ENCODE data around the gene KCNE4. TPM values are rescaled to one million over a fixed set of nuclear protein-coding genes. Genes with fewer than 3 reads are reported as not detected.

The KCNE4 gene
- total and polyA plus RNA-seq, 2 donors = 22.0 to 37.0 TPM

DNA sequence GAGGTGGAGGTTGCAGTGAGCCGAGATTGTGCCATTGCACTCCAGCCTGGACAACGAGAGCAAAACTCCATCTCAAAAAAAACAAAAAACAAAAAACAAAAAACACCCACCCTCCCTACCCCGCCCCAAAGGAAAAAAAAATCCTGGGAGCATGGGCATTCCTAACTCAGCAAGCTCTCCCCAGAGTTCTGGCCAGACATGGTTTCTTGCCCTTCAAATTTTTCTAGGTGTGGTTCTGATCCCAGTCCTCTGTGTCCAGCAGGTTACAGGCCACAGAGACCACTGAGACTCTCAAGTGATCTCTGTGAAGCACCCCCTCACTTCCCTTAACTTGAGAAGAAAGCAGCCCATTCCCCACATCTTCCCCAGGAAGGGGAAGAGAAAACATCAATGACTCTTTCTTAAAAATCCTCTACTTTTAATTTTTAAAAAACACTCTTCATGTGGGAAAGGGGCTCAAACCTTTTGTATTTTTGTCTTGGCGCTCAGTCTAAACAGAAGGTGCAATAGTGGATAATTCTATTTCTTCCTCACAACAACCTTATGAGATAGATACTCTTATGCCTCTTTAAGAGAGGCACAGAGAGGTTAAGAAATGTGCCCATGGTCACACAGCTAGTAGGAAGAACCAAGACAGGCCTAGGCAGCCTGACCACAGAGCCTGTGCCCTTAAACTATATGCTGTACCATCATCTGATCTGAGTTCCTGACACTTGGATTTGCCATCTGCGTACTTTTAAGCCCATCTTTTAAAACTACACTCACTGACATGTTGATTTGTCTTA, 6.9 kb upstream of the KCNE4 start:
- Histone ChIP-seq H3K4me1 (ENCODE audit: insufficient read depth) (no peaks in the 10 kb centered on the region), H3K36me3 (ENCODE audit: insufficient read depth) (no peaks in the 10 kb centered on the region), H3K4me3 (ENCODE audit: low read depth, low read length) (no peak overlapping the region), H3K27ac (ENCODE audit: low read depth) (no peak overlapping the region)
- WGBS = 97% methylated on average over 5 of the region's 5 CpGs
- no peak for DNase-seq (ENCODE audit: extremely low spot score)

DNA sequence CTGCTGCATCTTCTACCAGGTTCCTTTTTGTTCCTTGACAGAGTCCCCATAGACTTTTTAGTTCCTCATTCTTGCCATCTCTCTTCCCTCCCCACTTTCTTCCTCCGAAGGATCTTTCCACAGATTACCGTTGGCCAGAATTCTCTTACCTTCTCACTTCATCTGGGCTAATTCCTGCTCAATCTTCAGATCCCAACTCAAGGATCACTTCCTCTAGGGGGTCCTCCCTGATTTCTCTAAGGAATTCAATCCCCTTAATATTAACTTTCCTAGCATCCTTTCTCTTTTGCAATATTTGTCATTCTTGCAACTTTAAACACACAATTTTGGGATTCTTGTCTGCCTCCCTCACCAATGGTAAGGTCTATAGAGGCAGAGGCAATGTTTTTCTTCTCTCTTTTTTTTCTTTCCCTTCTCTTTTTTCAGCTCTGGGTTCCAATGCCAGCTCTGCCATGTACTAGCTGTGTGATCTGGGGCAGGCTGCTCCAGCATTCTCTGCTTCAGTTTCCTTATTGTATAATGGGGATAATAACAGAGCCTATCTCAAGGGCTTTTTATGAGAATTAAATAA, 5.4 kb upstream of the KCNE4 start:
- Histone ChIP-seq H3K27ac (ENCODE audit: low read depth) (no peak overlapping the region), H3K4me1 (ENCODE audit: insufficient read depth) (no peaks in the 10 kb centered on the region), H3K36me3 (ENCODE audit: insufficient read depth) (no peaks in the 10 kb centered on the region), H3K4me3 (ENCODE audit: low read depth, low read length) (no peak overlapping the region)
- WGBS = 82% methylated on average over 2 of the region's 2 CpGs
- no peak for DNase-seq (ENCODE audit: extremely low spot score)

DNA sequence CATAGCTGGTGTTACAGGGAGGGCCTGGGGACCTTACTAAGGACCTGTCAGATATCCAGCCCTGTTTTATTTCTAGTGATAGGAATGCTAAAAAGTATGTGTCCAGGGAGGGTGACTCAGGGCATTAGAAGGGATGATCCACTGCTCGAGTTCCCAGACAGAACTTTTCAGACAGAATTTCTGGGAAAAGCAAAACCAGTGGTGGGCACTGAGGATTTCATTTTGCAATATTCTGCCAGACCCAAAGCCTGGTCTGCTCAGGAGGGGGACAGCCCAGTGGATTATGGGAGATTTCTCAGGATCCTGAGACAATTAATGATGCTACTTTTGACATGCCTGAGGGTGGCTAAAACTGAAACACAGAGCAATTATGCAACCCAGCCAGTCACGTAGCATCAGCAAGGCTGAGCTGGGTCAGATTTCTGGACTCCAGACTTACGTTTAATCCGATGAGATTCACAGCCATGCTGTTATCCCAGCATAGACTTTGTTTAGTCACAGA, 4.7 kb upstream of the KCNE4 start:
- Histone ChIP-seq H3K4me3 (ENCODE audit: low read depth, low read length) (no peak overlapping the region), H3K27ac (ENCODE audit: low read depth) (no peak overlapping the region), H3K4me1 (ENCODE audit: insufficient read depth) (no peaks in the 10 kb centered on the region), H3K36me3 (ENCODE audit: insufficient read depth) (no peaks in the 10 kb centered on the region)
- no peak for DNase-seq (ENCODE audit: extremely low spot score)
- 22% methylated on average over 4 of the region's 4 CpGs for WGBS

DNA sequence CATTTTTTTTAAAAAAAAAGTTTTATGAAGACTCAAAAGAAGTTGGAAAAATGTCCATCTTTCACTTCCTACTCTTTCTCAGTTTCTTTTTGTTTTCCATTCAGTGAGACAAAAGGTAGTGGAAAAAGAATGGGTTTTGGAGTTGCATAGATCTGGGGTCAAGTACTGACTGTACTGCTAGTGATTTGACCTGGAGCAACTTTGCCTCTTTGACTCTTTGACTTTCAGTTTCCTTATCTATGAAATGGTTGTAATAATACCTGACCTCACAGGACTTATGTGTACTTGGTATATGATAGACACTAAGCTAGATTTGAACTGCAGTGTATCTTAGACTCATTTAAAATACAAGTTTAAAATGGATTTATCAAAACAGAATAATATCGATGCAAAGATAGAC, 3.5 kb upstream of the KCNE4 start:
- Histone ChIP-seq H3K27ac (ENCODE audit: low read depth) (no peak overlapping the region), H3K4me1 (ENCODE audit: insufficient read depth) (no peaks in the 10 kb centered on the region), H3K4me3 (ENCODE audit: low read depth, low read length) (no peak overlapping the region), H3K36me3 (ENCODE audit: insufficient read depth) (no peaks in the 10 kb centered on the region)
- 94% methylated on average over 1 of the region's 1 CpG for WGBS
- no peak for DNase-seq (ENCODE audit: extremely low spot score)

DNA sequence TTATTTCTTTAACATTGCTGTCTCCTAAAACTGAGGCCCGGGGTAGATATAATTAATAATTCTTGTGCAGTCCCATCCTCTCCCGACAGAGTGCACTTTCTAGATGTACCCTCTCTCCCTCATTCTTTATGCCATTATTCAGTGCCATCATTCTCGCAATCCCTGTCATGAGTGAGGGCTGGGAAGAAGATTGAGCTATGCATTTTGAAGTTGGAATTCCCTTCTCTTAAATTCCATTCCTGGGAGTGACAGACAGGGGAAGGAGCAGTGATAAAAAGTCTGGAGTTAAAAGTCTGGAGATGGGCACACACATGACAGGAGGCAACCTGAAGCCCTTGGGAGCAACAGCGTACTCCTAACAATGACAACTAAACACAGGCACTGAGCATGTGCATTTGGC, 2.6 kb upstream of the KCNE4 start:
- 96% methylated on average over 4 of the region's 4 CpGs for WGBS
- H3K27ac ChIP-seq (ENCODE audit: low read depth) = no peak overlapping the region
- no peaks in the 10 kb centered on the region for H3K4me1 ChIP-seq (ENCODE audit: insufficient read depth)
- H3K36me3 ChIP-seq (ENCODE audit: insufficient read depth) = no peaks in the 10 kb centered on the region
- no peak overlapping the region for H3K4me3 ChIP-seq (ENCODE audit: low read depth, low read length)
- no peak for DNase-seq (ENCODE audit: extremely low spot score)

DNA sequence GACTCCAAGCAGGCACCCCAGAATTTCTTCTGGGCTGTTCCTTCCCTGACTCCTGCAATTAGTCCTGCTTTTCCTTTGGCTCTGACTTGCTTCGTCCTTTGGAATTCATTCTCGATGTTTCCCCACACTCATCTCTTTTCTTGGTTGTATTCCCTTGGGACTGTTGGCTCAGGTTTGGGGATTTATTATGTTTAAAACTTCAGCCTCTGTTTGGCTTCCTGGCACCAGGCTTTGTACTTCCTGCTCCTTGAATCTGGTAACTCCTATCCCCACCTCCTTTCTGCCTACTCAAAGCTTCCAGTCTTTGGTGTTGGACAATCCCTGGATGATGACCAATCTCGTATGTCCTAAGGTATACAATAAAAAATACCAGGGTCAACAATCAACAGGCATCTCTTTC, 1.8 kb upstream of the KCNE4 start:
- Histone ChIP-seq H3K36me3 (ENCODE audit: insufficient read depth) (no peaks in the 10 kb centered on the region), H3K27ac (ENCODE audit: low read depth) (no peak overlapping the region), H3K4me3 (ENCODE audit: low read depth, low read length) (no peak overlapping the region), H3K4me1 (ENCODE audit: insufficient read depth) (no peaks in the 10 kb centered on the region)
- 42% methylated on average over 3 of the region's 3 CpGs for WGBS
- DNase-seq (ENCODE audit: extremely low spot score) = no peak

DNA sequence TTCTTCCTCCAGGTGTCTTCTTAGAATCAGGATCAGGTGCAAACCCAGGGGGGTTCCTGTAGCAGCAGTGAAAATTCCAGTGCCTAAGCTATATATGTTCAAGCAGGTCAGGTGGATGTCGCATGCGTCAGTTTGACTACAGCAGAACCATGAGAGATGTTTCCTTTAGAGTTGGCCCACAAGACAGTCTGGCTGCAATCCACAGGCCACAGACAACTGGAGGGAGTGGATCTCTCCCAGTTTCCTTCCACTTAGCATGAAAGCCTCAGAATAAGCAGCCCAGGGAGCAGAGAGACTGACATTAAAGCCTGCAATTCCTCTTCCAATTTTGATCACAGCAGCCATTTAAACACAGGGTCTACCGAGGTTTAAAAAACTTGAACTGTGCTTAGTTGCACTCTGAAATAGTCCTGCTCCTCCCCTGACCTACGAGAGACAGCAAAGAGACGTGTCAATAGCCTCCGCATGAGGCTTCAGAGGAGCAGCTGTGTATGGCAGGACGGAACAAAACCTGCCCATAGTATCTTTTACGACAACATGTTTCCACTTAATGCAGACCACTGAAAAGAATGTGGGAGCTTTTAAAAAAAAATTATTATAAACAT, 988 bp upstream of the KCNE4 start:
- DNase-seq (ENCODE audit: extremely low spot score) = no peak
- Histone ChIP-seq H3K36me3 (ENCODE audit: insufficient read depth) (no peaks in the 10 kb centered on the region), H3K4me1 (ENCODE audit: insufficient read depth) (no peaks in the 10 kb centered on the region), H3K4me3 (ENCODE audit: low read depth, low read length) (peak overlapping the region; percentile 43), H3K27ac (ENCODE audit: low read depth) (no peak overlapping the region)
- 32% methylated on average over 8 of the region's 8 CpGs for WGBS

DNA sequence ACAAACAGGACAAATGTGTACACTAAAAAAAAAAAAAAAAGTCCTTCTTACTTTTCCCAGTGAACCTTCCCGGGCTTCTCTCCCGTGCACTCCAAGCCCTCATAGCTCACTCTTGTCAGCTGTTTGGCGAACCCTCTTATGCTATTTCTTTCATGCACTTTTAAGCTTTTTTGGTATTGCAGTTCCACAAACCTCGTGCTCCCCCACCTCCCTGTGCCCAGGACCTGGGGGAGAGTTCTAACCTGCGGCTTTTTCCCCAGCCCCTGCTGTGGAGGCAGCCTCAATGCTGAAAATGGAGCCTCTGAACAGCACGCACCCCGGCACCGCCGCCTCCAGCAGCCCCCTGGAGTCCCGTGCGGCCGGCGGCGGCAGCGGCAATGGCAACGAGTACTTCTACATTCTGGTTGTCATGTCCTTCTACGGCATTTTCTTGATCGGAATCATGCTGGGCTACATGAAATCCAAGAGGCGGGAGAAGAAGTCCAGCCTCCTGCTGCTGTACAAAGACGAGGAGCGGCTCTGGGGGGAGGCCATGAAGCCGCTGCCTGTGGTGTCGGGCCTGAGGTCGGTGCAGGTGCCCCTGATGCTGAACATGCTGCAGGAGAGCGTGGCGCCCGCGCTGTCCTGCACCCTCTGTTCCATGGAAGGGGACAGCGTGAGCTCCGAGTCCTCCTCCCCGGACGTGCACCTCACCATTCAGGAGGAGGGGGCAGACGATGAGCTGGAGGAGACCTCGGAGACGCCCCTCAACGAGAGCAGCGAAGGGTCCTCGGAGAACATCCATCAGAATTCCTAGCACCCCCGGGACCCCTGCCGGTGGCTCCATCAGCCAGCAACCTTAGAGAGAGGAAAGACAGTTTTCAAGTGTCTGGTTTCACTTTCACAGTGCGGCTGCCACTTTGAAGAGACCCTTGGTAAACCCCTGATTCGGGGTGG, 826 bp downstream of the KCNE4 start:
- DNase-seq (ENCODE audit: extremely low spot score) = no peak
- peak overlapping the region; percentile 33 for H3K4me3 ChIP-seq (ENCODE audit: low read depth, low read length)
- peak overlapping the region; percentile 75 for H3K27ac ChIP-seq (ENCODE audit: low read depth)
- 43% methylated on average over 42 of the region's 42 CpGs for WGBS
- H3K4me1 ChIP-seq (ENCODE audit: insufficient read depth) = no peaks in the 10 kb centered on the region
- H3K36me3 ChIP-seq (ENCODE audit: insufficient read depth) = no peaks in the 10 kb centered on the region

DNA sequence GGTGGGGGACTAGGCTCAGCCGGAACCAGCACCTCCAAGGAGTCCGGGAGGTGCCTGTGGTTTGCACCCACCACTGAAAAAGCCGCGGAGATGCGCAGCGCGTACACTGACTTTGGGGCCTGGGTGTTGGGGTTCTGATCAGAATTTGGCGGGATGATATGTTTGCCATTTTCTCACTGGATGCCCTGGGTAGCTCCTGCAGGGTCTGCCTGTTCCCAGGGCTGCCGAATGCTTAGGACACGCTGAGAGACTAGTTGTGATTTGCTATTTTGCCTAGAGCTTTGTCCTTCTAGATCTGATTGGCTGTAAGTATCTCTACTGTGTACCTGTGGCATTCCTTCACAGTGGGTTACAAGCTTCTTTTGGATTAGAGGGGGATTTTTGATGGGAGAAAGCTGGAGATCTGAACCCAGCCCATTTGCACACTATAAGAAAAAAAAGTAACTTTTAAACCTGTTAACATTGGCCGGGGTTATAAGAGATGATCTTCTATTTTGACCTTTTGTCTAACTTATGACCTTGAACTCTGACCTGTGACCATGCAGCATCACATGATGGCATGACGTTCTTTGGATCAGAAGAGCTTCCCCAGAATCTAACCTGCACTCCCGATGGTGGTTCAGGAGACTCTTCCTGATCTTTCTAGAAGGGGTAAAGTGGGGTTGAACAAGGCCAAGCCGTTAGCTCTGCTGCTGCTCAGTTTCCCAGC, 1.6 kb downstream of the KCNE4 start:
- Histone ChIP-seq H3K4me3 (ENCODE audit: low read depth, low read length) (peak overlapping the region; percentile 33), H3K36me3 (ENCODE audit: insufficient read depth) (no peaks in the 10 kb centered on the region), H3K4me1 (ENCODE audit: insufficient read depth) (no peaks in the 10 kb centered on the region), H3K27ac (ENCODE audit: low read depth) (peak overlapping the region; percentile 75)
- no peak for DNase-seq (ENCODE audit: extremely low spot score)
- WGBS = 52% methylated on average over 14 of the region's 14 CpGs

DNA sequence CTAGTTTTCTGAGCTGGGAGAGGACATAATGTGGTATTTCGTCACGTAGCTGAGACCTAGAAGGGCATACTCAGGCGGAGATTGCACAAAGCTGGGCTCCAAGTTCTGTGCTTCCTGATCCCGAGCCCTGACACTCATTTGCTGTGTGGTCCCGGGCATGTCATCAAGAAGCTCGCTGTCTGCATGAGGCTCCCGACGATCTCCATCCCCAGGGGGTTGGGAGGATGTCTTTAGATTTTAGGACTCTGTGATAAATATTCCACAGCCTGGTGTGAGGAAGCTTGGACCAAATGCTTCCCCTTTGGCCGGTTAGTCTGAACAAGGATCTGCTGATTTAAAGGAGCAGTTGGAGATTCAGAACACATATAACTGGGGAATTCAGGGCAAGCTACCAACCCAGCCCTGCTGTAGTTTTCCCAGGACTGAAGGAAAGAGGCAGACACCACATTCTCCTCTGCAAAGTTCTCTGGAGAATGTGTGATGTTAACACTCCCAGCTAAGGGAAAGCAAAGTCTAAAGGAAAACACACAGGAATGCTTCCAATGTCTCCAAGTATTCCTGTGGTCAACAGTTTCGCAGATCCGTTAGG, 2.3 kb downstream of the KCNE4 start:
- 16% methylated on average over 11 of the region's 11 CpGs for WGBS
- Histone ChIP-seq H3K4me1 (ENCODE audit: insufficient read depth) (no peaks in the 10 kb centered on the region), H3K27ac (ENCODE audit: low read depth) (peak overlapping the region; percentile 75)

DNA sequence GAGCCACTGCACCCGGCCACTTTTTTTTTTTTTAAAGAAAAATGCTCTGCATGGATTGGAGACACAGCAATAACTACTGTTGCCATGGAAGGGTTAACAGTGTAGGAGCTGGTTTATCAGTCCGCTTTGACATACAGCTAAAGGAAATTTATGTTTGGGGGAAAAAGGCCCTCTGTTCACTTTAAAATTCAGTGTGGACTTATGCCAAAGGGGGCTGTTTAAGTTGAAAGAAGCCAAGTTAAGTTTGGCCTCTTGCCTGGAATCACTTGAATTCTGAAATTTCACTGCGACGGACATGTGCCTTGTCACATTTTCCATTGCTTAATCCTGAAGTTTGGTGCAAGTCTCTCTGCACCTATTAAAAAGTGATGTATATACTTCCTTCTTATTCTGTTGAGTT, 3.1 kb downstream of the KCNE4 start:
- WGBS = 19% methylated on average over 4 of the region's 4 CpGs
- Histone ChIP-seq H3K27ac (ENCODE audit: low read depth) (no peak overlapping the region), H3K4me1 (ENCODE audit: insufficient read depth) (no peaks in the 10 kb centered on the region), H3K4me3 (ENCODE audit: low read depth, low read length) (no peak overlapping the region), H3K36me3 (ENCODE audit: insufficient read depth) (no peaks in the 10 kb centered on the region)
- peak; percentile 80 for DNase-seq (ENCODE audit: extremely low spot score)

More for the DNA sequence above, 2.3 kb downstream of the KCNE4 start:
- H3K36me3 ChIP-seq (ENCODE audit: insufficient read depth) = no peaks in the 10 kb centered on the region
- DNase-seq (ENCODE audit: extremely low spot score) = no peak
- H3K4me3 ChIP-seq (ENCODE audit: low read depth, low read length) = no peak overlapping the region

DNA sequence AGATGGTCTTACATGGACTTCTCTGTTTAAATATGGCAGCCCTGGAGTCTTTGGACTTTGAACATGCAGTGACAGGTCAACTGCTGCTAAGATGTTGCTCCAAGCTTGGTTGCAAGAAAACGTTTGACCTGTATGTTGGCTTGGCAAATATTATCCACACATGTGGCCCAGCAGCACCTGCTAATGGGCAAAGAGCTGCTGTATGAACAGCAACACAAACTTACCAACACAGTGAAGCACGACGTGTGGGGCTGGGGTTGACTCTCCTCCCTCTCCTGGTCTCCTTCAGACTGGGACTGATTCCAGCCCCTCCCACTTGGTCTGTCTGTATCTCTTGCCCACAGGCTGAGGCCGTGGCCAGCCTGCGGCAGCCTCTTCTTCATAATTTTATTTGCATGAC, 3.8 kb downstream of the KCNE4 start:
- no peaks in the 10 kb centered on the region for H3K4me1 ChIP-seq (ENCODE audit: insufficient read depth)
- 37% methylated on average over 5 of the region's 5 CpGs for WGBS
- no peaks in the 10 kb centered on the region for H3K36me3 ChIP-seq (ENCODE audit: insufficient read depth)
- DNase-seq (ENCODE audit: extremely low spot score) = no peak
- H3K4me3 ChIP-seq (ENCODE audit: low read depth, low read length) = no peak overlapping the region
- H3K27ac ChIP-seq (ENCODE audit: low read depth) = no peak overlapping the region

Measured in urinary bladder (tissue), 4 donors.